Testis (tissue), 3 donors: ENCODE measurements around the gene FARP1. TPM values are rescaled to one million over a fixed set of nuclear protein-coding genes. Genes with fewer than 3 reads are reported as not detected.

Source experiments
- DNase-seq: peaks from one replicate; pipeline ENCODE4 v3.0.0-alpha.2; 2019
- H3K27ac ChIP-seq, 2 donors: fragments of 200-600 bp; sonication (generic); one replicate each; pipeline ENCODE4 v1.5.1; 2019
- H3K27me3 ChIP-seq: fragments of 200-600 bp; sonication (generic); one replicate; pipeline ENCODE4 v1.5.1; 2019
- H3K36me3 ChIP-seq: fragments of 200-600 bp; sonication (generic); one replicate; pipeline ENCODE4 v1.5.1; 2017; ENCODE audit warnings: low read depth; ENCODE audit errors: missing control alignments
- H3K4me1 ChIP-seq: fragments of 200-600 bp; sonication (generic); one replicate; pipeline ENCODE4 v1.5.1; 2019
- H3K4me3 ChIP-seq, 2 donors: fragments of 200-600 bp; sonication (generic); one replicate each; pipeline ENCODE4 v1.5.1; 2017 to 2019
- H3K9me3 ChIP-seq: fragments of 200-600 bp; sonication (generic); one replicate; pipeline ENCODE4 v1.5.1; 2017
- POLR2A ChIP-seq: fragments of 450-650 bp; IDR thresholded peaks from one replicate; pipeline ENCODE4 v1.6.1; 2017; ENCODE audit warnings: antibody characterized with exemption, mild to moderate bottlenecking, moderate library complexity
- WGBS, 2 donors: methylation state at CpG; one replicate each; pipeline ENCODE4 v1.1.5; 2018; 5-methylcytosine and 5-hydroxymethylcytosine counted together
- intact Hi-C: fragments of 100-400 bp; cut with DNase I; formaldehyde crosslinking; loops from one replicate; pipeline ENCODE4 v1.15.1; 2023; ENCODE audit warnings: low total_unique reads
- polyA plus RNA-seq: library from polyadenylated mRNA; stranded (reverse); fragments of 350-450 nt; fragmentation: Illumina TruSeq; extraction: RNeasy Lipid Tissue Mini Kit (QIAGEN cat#74804); gene quantifications from one replicate; pipeline ENCODE4 v1.2.3, GENCODE V29; 2014; ENCODE audit warnings: low read depth, low replicate concordance; ENCODE audit not compliant: insufficient read depth
- total RNA-seq, 2 donors: library from RNA; depleted of rRNA; stranded (reverse); fragments of >200 nt; gene quantifications; one replicate each; pipeline ENCODE4 v1.2.3, GENCODE V29; 2016
- TF ChIP-seq, protein P1 (sequence below), 3 experiments: fragments of 450-650 bp in 2 of 3; fragments of 200-600 bp in 1 of 3; sonication (generic) in 1 of 3; IDR thresholded peaks; one replicate each; pipeline ENCODE4 v1.5.1; 2016 to 2019; ENCODE audit warnings: antibody characterized with exemption in 3 of 3, mild to moderate bottlenecking in 2 of 3, moderate library complexity in 1 of 3

FARP1 gene
- total and polyA plus RNA-seq, 3 donors from 2014 or later: 54.0 to 130 (median 69.1) TPM

DNA sequence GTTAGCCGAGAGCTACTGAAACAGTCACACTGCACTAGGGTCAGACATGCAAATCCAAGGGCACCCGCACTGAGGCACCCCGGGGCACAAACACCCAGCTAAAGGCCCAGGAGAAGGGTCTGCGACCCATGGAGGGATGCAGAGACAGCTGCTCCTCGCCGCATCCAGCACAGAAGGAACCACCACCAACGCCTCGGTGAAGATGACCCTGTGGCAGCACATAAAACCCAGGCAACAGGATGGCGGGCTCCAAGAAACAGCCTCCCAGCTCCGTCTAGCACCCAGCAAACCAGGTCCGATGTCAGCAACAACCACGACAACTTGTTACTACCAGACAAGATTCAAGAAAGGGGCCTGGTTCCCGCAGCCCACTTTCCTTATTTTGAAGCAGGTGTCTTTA lies 351.9 kb downstream of the FARP1 start:
- H3K27me3 ChIP-seq: no peaks in the 10 kb centered on the region
- intact Hi-C loops: no loop called here
- no peaks in the 10 kb centered on the region for H3K36me3 ChIP-seq
- no peak overlapping the region for H3K4me3 ChIP-seq
- no peak overlapping the region for H3K27ac ChIP-seq
- H3K4me1 ChIP-seq: peaks cover 20% of the 10 kb centered on the region
- 86 to 92% methylated on average over 13 of the region's 13 CpGs for WGBS, 2 donors
- TF ChIP-seq POLR2A: no peak
- TF ChIP-seq, protein P1, sequence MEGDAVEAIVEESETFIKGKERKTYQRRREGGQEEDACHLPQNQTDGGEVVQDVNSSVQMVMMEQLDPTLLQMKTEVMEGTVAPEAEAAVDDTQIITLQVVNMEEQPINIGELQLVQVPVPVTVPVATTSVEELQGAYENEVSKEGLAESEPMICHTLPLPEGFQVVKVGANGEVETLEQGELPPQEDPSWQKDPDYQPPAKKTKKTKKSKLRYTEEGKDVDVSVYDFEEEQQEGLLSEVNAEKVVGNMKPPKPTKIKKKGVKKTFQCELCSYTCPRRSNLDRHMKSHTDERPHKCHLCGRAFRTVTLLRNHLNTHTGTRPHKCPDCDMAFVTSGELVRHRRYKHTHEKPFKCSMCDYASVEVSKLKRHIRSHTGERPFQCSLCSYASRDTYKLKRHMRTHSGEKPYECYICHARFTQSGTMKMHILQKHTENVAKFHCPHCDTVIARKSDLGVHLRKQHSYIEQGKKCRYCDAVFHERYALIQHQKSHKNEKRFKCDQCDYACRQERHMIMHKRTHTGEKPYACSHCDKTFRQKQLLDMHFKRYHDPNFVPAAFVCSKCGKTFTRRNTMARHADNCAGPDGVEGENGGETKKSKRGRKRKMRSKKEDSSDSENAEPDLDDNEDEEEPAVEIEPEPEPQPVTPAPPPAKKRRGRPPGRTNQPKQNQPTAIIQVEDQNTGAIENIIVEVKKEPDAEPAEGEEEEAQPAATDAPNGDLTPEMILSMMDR (IDR thresholded peaks at IDR 0.05): no peak
- no peaks in the 10 kb centered on the region for H3K9me3 ChIP-seq
- DNase-seq: no peak

DNA sequence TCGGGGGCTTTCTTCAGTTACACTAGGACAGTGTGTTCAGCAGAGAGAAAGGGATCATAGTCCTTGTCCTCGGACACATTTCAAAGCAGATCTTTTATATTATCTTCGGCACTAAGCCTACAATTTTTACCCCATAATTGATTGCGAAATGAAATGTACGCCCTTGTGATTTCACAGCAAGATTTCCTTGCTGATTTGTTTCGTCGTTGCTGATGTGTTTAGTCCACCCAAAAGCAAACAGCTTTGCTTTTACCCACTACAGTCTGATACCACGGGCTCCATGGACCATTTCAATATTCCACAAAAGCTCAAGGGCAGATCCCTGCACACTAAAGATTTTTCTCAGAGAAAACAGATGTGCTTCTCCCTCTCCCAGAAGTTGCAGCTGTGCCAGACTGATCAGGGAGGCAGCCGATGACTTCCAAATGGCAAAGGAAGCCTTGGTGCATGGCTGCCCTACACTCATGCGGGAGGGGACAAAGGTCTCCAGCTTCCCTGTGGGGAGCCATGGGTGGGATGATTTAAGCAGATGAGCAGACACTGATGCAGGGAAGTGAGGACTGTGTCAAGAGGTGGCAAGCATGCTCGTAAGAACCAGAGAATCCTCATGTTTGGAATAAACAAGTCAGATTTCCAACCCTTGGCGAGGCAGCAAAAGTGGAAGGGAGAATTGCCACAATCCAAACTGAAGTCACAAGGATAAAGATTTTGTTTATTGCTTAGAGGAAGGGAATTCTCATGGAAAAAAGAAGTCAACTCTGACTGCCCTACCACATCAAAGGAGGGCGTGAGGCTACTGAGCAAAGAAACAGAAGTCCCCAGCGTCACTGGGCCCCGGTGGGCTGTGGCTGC lies 353.0 kb downstream of the FARP1 start:
- no peak overlapping the region for H3K4me3 ChIP-seq
- DNase-seq: no peak
- WGBS, 2 donors: 35 to 45% methylated on average over 14 to 15 of the region's 15 CpGs

GRCh38 chr13:98496479-98496791 lies 353.5 kb downstream of the FARP1 start:
- no peaks in the 10 kb centered on the region for H3K36me3 ChIP-seq
- H3K9me3 ChIP-seq: no peaks in the 10 kb centered on the region
- H3K4me3 ChIP-seq: no peak overlapping the region
- H3K27ac ChIP-seq: peak overlapping the region; percentile 5 to 77
- no peak for DNase-seq
- peaks cover 16% of the 10 kb centered on the region for H3K4me1 ChIP-seq
- 36 to 57% methylated on average over 3 of the region's 3 CpGs for WGBS, 2 donors
- intact Hi-C loops: loop anchor here (2.0 kb wide), 1 partner anchor 44 kb away; no protein-coding TSS in a partner anchor
- H3K27me3 ChIP-seq: no peaks in the 10 kb centered on the region
- TF ChIP-seq, protein P1 (IDR thresholded peaks at IDR 0.05): no peak
- no peak for TF ChIP-seq POLR2A

More for the DNA sequence above, 353.0 kb downstream of the FARP1 start:
- TF ChIP-seq, protein P1 (IDR thresholded peaks at IDR 0.05): no peak
- no peak for TF ChIP-seq POLR2A
- no peaks in the 10 kb centered on the region for H3K36me3 ChIP-seq
- H3K9me3 ChIP-seq: no peaks in the 10 kb centered on the region
- H3K27me3 ChIP-seq: no peaks in the 10 kb centered on the region
- H3K27ac ChIP-seq: peak overlapping the region; percentile 5 to 77
- peaks cover 16% of the 10 kb centered on the region for H3K4me1 ChIP-seq
- intact Hi-C loops: loop anchor here (2.0 kb wide), 1 partner anchor 43 kb away; no protein-coding TSS in a partner anchor

DNA sequence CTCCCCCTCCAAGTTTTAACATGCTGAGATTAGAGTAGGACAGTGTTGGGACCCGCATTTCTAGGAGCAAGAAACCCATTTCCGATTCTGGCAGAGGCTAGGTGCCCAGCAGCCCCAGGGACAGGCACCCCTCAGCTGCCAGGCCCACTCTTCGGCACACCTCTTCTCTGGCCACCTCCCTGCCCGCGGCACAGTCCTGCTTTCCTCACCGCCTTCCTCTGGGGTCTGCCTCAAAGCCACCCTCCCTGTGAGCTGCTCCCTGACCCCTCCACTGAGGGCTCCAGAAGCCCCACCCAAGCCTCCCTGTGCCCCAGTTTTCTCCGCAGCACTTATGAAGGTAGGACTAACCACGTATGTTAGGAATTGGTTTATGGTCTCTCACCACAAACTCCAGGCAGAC lies 354.1 kb downstream of the FARP1 start:
- H3K4me3 ChIP-seq: no peak overlapping the region
- H3K27ac ChIP-seq: peak overlapping the region in 1 of 2 donors; percentile 77
- peaks cover 16% of the 10 kb centered on the region for H3K4me1 ChIP-seq
- intact Hi-C loops: loop anchor here (2.0 kb wide), 1 partner anchor 44 kb away; no protein-coding TSS in a partner anchor
- 69 to 85% methylated on average over 8 of the region's 8 CpGs for WGBS, 2 donors
- H3K27me3 ChIP-seq: no peaks in the 10 kb centered on the region
- no peak for DNase-seq
- TF ChIP-seq, protein P1 (IDR thresholded peaks at IDR 0.05): no peak
- TF ChIP-seq POLR2A: no peak
- H3K36me3 ChIP-seq: no peaks in the 10 kb centered on the region
- H3K9me3 ChIP-seq: no peaks in the 10 kb centered on the region
